Astrocyte of the spinal cord (primary cell): ENCODE data around the gene COLEC11.
"Not testable (repeated sequence)": the region's sequence is repeated elsewhere in the genome, so short reads cannot be mapped to it uniquely, and the experiment has no call there.

Experiments
- DNase-seq: peaks from one replicate; pipeline ENCODE4 v3.0.0; 2011; ENCODE audit warnings: low read depth, low spot score
- H3K4me3 ChIP-seq: 2 replicates; pipeline ENCODE4 v1.5.1; 2011; ENCODE audit warnings: low read depth, mild to moderate bottlenecking, low read length, moderate library complexity
- in situ Hi-C: cut with HindIII; loops from 2 replicates; pipeline ENCODE4 v1.10.0; 2017; ENCODE audit warnings: low sequenced_read_pairs
- TF ChIP-seq, protein P1 (sequence below): IDR thresholded peaks from 2 replicates; pipeline ENCODE4 v1.5.1; 2012; ENCODE audit warnings: low read depth, mild to moderate bottlenecking, low read length, inconsistent platforms

Gene COLEC11

DNA sequence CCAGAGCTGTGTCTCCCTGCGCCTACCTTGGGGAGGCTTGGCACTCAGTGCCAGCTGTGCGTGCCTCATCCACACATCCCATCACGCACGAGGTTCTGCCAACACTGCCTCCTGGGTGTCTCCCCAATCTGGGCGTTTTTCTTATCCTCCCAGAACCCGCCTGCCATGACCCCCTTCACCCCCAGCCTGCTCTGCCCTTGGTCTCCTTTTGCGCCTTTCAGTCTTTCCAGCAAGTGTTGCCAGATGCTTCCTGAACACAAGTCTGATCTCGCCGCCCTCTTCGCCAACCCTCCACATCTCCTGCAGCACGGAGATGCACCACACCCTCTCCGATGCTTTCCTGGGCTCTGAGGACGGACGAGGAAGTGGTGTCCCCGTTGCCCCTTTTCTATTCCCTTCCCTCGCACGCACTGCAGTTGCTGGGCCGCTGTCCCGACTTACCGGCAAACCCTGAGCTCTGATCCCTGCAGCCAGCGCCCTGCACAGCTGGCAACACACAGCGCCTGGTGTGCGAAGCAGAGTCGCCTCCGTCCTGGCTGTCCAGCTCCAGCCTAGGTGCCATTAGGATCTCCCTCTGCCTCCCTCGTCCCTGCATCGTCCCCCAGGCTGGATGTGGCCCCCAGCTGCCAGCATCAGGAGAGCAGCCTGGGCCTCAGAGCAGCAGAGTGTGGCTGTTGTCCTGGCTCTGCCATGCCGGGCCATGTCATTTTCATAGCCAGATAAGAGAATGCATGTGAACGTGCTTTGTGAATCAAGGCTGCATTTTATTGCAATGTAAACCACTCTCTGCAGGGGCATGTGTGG lies 40.5 kb downstream of the COLEC11 start:
- DNase-seq = no peak
- TF ChIP-seq, protein P1, sequence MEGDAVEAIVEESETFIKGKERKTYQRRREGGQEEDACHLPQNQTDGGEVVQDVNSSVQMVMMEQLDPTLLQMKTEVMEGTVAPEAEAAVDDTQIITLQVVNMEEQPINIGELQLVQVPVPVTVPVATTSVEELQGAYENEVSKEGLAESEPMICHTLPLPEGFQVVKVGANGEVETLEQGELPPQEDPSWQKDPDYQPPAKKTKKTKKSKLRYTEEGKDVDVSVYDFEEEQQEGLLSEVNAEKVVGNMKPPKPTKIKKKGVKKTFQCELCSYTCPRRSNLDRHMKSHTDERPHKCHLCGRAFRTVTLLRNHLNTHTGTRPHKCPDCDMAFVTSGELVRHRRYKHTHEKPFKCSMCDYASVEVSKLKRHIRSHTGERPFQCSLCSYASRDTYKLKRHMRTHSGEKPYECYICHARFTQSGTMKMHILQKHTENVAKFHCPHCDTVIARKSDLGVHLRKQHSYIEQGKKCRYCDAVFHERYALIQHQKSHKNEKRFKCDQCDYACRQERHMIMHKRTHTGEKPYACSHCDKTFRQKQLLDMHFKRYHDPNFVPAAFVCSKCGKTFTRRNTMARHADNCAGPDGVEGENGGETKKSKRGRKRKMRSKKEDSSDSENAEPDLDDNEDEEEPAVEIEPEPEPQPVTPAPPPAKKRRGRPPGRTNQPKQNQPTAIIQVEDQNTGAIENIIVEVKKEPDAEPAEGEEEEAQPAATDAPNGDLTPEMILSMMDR = no peak
- in situ Hi-C loops = no loop called here
- no peak overlapping the region for H3K4me3 ChIP-seq

DNA sequence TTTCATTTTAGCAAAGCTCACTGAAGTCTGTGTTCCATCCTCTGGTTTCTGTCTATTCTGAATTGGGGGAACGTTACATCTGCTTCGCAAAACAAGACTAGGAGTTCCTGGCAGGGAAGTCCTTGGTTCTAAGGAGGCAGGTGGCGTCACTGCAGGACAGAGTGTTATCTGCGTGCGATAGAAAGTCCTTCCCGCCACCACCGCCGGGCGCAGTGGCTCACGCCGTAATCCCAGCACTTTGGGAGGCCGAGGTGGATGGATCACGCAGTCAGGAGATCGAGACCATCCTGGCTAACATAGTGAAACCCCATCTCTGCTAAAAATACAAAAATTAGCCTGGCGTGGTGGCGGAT lies 41.0 kb downstream of the COLEC11 start:
- in situ Hi-C loops, DNase-seq, H3K4me3 ChIP-seq: not testable (repeated sequence)

DNA sequence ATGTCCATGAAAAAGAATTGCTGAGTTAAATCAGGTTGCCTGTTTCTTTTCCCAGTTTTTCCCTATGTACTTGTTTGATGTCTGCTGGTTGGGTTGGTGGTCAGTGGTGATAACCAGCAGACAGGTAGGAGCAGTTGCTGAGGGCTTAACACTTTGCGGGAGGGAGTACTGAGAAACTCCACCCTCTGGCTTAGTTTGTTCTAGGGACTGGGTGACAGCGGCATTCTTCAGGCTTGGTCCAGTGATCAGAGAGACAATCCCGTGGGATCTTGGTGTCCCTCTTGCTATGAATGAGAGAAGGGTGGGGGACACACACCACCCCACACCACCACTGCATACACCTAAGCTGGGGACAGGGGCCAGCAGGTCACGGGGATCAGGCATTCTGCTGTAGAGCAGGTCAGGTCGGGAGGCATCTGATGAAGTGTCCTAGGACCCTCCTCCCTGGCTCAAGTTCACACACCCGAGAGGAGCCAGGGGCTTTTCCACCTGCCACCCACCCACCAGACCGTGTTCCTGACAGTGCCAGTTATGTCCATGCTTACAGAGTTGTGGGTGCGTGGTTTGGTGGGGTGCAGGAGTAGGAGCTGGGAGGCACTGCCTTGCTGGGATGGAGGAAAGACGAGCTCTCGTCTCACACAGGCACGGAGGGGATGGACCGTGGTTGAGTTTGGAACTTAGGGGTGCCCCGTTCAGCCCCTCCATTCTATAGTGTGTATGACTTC lies 41.8 kb downstream of the COLEC11 start:
- in situ Hi-C loops = no loop called here
- H3K4me3 ChIP-seq = no peak overlapping the region
- TF ChIP-seq, protein P1 = no peak
- DNase-seq = no peak

- in situ Hi-C loops = no loop called here
- no peak overlapping the region for H3K4me3 ChIP-seq
- no peak for DNase-seq
- TF ChIP-seq, protein P1 = no peak
Observed at GRCh38 chr2:3637311-3637675, 42.4 kb downstream of the COLEC11 start.

- no peak for DNase-seq
- TF ChIP-seq, protein P1 = no peak
- in situ Hi-C loops = no loop called here
Observed at GRCh38 chr2:3637692-3638455, 43.0 kb downstream of the COLEC11 start.

GRCh38 chr2:3638456-3638810 lies 43.5 kb downstream of the COLEC11 start:
- in situ Hi-C loops = no loop called here
- DNase-seq = no peak
- H3K4me3 ChIP-seq = no peak overlapping the region

More at GRCh38 chr2:3637692-3638455, 43.0 kb downstream of the COLEC11 start:
- no peak overlapping the region for H3K4me3 ChIP-seq

More at GRCh38 chr2:3638456-3638810, 43.5 kb downstream of the COLEC11 start:
- TF ChIP-seq, protein P1 = no peak
